Hindlimb muscle (tissue), 1 donor: Measurements from ENCODE around the gene EEIG1. TPM values are rescaled to one million over a fixed set of nuclear protein-coding genes. Genes with fewer than 3 reads are reported as not detected.
"Not testable (repeated sequence)": the region's sequence is repeated elsewhere in the genome, so short reads cannot be mapped to it uniquely, and the experiment has no call there.

Experiments
- DNase-seq: peaks from one replicate; pipeline ENCODE4 v3.0.0-alpha.2; 2013
- polyA plus RNA-seq: library from polyadenylated mRNA; unstranded; fragments of 120-200 nt; gene quantifications from one replicate; pipeline ENCODE4 v1.2.1, GENCODE V29; 2013; ENCODE audit not compliant: insufficient read length

The EEIG1 gene
- 17.8 TPM for polyA plus RNA-seq

- peak; percentile 97 for DNase-seq
Measured at GRCh38 chr9:127980706-127981558, at the start of gene EEIG1. TSS of gene EEIG1 (minus strand) at chr9:127980989. CDS start at chr9:127980137, 852 bp downstream.

- DNase-seq: no peak
Measured at GRCh38 chr9:128027705-128028104, 46.9 kb upstream of the EEIG1 start.

GRCh38 chr9:128026773-128027541 lies 46.2 kb upstream of the EEIG1 start:
- no peak for DNase-seq

GRCh38 chr9:128026255-128026772 lies 45.5 kb upstream of the EEIG1 start:
- no peak for DNase-seq

- DNase-seq: no peak
Measured at GRCh38 chr9:128025736-128026135, 44.9 kb upstream of the EEIG1 start.

GRCh38 chr9:128024761-128025308 lies 44.0 kb upstream of the EEIG1 start:
- no peak for DNase-seq

GRCh38 chr9:128023671-128024070 lies 42.9 kb upstream of the EEIG1 start:
- DNase-seq: not testable (repeated sequence)

- DNase-seq: no peak
Measured at GRCh38 chr9:128022886-128023285, 42.1 kb upstream of the EEIG1 start.

GRCh38 chr9:128021098-128021497 lies 40.3 kb upstream of the EEIG1 start:
- no peak for DNase-seq

GRCh38 chr9:128020692-128021091 lies 39.9 kb upstream of the EEIG1 start:
- no peak for DNase-seq

GRCh38 chr9:128015696-128016095 lies 34.9 kb upstream of the EEIG1 start:
- no peak for DNase-seq

- no peak for DNase-seq
Measured at GRCh38 chr9:128011071-128011817, 30.5 kb upstream of the EEIG1 start.

- DNase-seq: no peak
Measured at GRCh38 chr9:128009639-128010038, 28.9 kb upstream of the EEIG1 start.

- DNase-seq: no peak
Measured at GRCh38 chr9:128008171-128008570, 27.4 kb upstream of the EEIG1 start.

GRCh38 chr9:128007566-128008138 lies 26.9 kb upstream of the EEIG1 start:
- peak; percentile 48 for DNase-seq

GRCh38 chr9:128006332-128006996 lies 25.7 kb upstream of the EEIG1 start:
- DNase-seq: no peak

GRCh38 chr9:128005923-128006322 lies 25.1 kb upstream of the EEIG1 start:
- DNase-seq: peak; percentile 26

GRCh38 chr9:128003966-128004604 lies 23.3 kb upstream of the EEIG1 start:
- DNase-seq: no peak

GRCh38 chr9:128002959-128003358 lies 22.2 kb upstream of the EEIG1 start:
- no peak for DNase-seq

GRCh38 chr9:128001779-128002298 lies 21.1 kb upstream of the EEIG1 start:
- no peak for DNase-seq
